OCI-LY3 (cell line): Measurements from ENCODE around the gene LARGE1.

Experiments
- H2AFZ ChIP-seq: fragments of 200-600, 300-600 bp; shearing (Covaris generic); 2 replicates; pipeline ENCODE4 v1.6.0; 2014; ENCODE audit warnings: antibody characterized with exemption, low read depth, low read length
- H3K27ac ChIP-seq: fragments of 200-600, 300-600 bp; sonication (generic); 2 replicates; pipeline ENCODE4 v1.5.1; 2014; ENCODE audit warnings: mild to moderate bottlenecking, low read length, moderate library complexity, mixed read lengths
- H3K27me3 ChIP-seq: fragments of 200-600, 300-600 bp; sonication (generic); 2 replicates; pipeline ENCODE4 v1.6.1; 2014; ENCODE audit warnings: low read depth, low read length, mixed read lengths
- H3K36me3 ChIP-seq: fragments of 200-600, 300-600 bp; sonication (generic); replicated peaks from 2 replicates; pipeline ENCODE3; 2014; ENCODE audit warnings: low read depth, low read length, mixed read lengths
- H3K4me1 ChIP-seq: fragments of 300-600, 200-600 bp; sonication (generic); 2 replicates; pipeline ENCODE4 v1.6.1; 2014; ENCODE audit warnings: low read length, mixed read lengths
- H3K4me2 ChIP-seq: fragments of 200-600, 300-600 bp; sonication (generic); 2 replicates; pipeline ENCODE4 v1.6.1; 2014; ENCODE audit warnings: low read length, mixed read lengths
- H3K4me3 ChIP-seq: fragments of 300-600, 200-600 bp; sonication (generic); 2 replicates; pipeline ENCODE4 v1.5.1; 2014; ENCODE audit warnings: antibody characterized with exemption, mild to moderate bottlenecking, low read length, moderate library complexity
- H3K79me2 ChIP-seq: fragments of 300-600, 200-600 bp; shearing (Covaris generic); 2 replicates; pipeline ENCODE4 v1.6.1; 2014; ENCODE audit warnings: mild to moderate bottlenecking, low read length, mixed read lengths
- H3K9ac ChIP-seq: fragments of 300-600, 200-600 bp; shearing (Covaris generic); 2 replicates; pipeline ENCODE4 v1.6.0; 2014; ENCODE audit warnings: mild to moderate bottlenecking, low read length, moderate library complexity
- H3K9me3 ChIP-seq: fragments of 200-600, 300-600 bp; shearing (Covaris generic); 2 replicates; pipeline ENCODE4 v1.6.1; 2014; ENCODE audit warnings: low read length, mixed read lengths; ENCODE audit not compliant: insufficient read depth
- H4K20me1 ChIP-seq: fragments of 200-600, 300-600 bp; sonication (generic); 2 replicates; pipeline ENCODE4 v1.6.1; 2016; ENCODE audit warnings: low read length, mixed read lengths; ENCODE audit not compliant: insufficient read depth
- CTCF ChIP-seq: fragments of 200-600, 300-600 bp; sonication (generic); IDR thresholded peaks from 2 replicates; pipeline ENCODE4 v1.5.1; 2014; ENCODE audit warnings: antibody characterized with exemption, low read length, low read depth
- EZH2phosphoT487 ChIP-seq: fragments of 200-600 bp; shearing (Covaris generic); IDR thresholded peaks from 2 replicates; pipeline ENCODE4 v1.6.1; 2018; ENCODE audit warnings: antibody characterized with exemption, mixed run types, low read depth

Gene LARGE1

DNA sequence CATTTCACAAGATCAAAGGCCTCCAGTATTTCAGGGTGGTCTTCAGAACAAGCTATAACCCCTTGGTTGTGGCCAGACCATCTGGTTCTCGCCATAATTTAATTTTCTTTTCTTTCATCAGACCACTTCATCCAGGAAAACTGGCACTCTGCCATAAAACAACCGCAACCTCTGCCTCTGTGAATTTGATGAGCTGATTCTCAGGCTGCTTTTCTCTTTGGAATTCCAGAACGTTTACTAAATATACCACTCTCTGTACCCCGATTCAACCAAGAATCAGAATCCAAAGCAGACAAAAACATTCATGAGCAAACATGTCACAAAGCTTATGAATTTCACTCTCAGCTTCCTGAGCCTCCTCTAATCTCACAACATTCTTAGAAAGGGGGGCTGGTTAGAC, 530.3 kb downstream of the LARGE1 start:
- no peak for TF ChIP-seq CTCF
- no peak for TF ChIP-seq EZH2phosphoT487
- H3K79me2 ChIP-seq: no peaks in the 10 kb centered on the region
- no peaks in the 10 kb centered on the region for H3K36me3 ChIP-seq
- H3K4me1 ChIP-seq: 0 out of 2 replicates have a peak, but pooled peaks cover 5% of the 10 kb centered on the region
- H3K9me3 ChIP-seq: no peaks in the 10 kb centered on the region
- H3K4me3 ChIP-seq: no peak overlapping the region
- no peak overlapping the region for H3K9ac ChIP-seq
- H4K20me1 ChIP-seq: no peaks in the 10 kb centered on the region
- no peaks in the 10 kb centered on the region for H3K27me3 ChIP-seq
- H2AFZ ChIP-seq: no peak overlapping the region
- no peak overlapping the region for H3K27ac ChIP-seq
- H3K4me2 ChIP-seq: no peak overlapping the region

- H3K4me1 ChIP-seq: 0 out of 2 replicates have a peak, but pooled peaks cover 5% of the 10 kb centered on the region
- no peak overlapping the region for H3K27ac ChIP-seq
- no peak overlapping the region for H3K9ac ChIP-seq
- no peaks in the 10 kb centered on the region for H4K20me1 ChIP-seq
- no peaks in the 10 kb centered on the region for H3K79me2 ChIP-seq
- no peak overlapping the region for H3K4me2 ChIP-seq
- TF ChIP-seq CTCF (peak; percentile 36), EZH2phosphoT487 (no peak)
- H3K36me3 ChIP-seq: peaks cover 13% of the 10 kb centered on the region
- H3K9me3 ChIP-seq: no peaks in the 10 kb centered on the region
- no peak overlapping the region for H2AFZ ChIP-seq
- no peaks in the 10 kb centered on the region for H3K27me3 ChIP-seq
- H3K4me3 ChIP-seq: no peak overlapping the region
These were observed 534.0 kb downstream of the LARGE1 start for GRCh38 chr22:33386270-33386669.

- Histone ChIP-seq H3K79me2 (no peaks in the 10 kb centered on the region), H3K27ac (no peak overlapping the region), H3K4me3 (no peak overlapping the region), H3K4me1 (0 out of 2 replicates have a peak, but pooled peaks cover 5% of the 10 kb centered on the region), H3K36me3 (peaks cover 19% of the 10 kb centered on the region), H4K20me1 (no peaks in the 10 kb centered on the region), H2AFZ (no peak overlapping the region), H3K27me3 (no peaks in the 10 kb centered on the region), H3K9me3 (no peaks in the 10 kb centered on the region), H3K9ac (no peak overlapping the region), H3K4me2 (no peak overlapping the region)
- TF ChIP-seq CTCF: no peak
- TF ChIP-seq EZH2phosphoT487: no peak
These were observed 534.7 kb downstream of the LARGE1 start for GRCh38 chr22:33385611-33386010.

DNA sequence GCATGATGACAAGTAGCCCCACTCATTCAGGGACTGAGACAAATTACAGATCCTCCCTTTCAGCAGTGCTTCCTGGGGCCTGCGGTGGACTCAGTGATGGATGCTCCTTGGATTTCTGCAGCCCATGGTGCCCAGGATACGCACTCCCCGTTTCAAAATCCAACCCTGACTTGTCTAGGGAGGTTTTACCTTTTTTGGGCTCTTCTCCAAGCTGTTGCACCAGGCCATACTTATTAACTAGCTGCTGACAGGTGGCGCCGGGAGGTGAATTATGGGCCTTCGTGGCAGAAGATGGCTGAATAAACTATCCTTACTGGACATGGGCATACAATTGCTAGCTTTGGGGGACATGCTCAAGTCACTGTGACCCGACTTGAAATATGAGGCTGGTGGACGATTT, 537.8 kb downstream of the LARGE1 start:
- H3K4me2 ChIP-seq: no peak overlapping the region
- no peak overlapping the region for H2AFZ ChIP-seq
- 0 out of 2 replicates have a peak, but pooled peaks cover 5% of the 10 kb centered on the region for H3K4me1 ChIP-seq
- no peak overlapping the region for H3K4me3 ChIP-seq
- H3K27me3 ChIP-seq: no peaks in the 10 kb centered on the region
- H3K9ac ChIP-seq: no peak overlapping the region
- no peak overlapping the region for H3K27ac ChIP-seq
- no peaks in the 10 kb centered on the region for H3K9me3 ChIP-seq
- H3K79me2 ChIP-seq: no peaks in the 10 kb centered on the region
- no peak for TF ChIP-seq CTCF
- no peak for TF ChIP-seq EZH2phosphoT487
- no peaks in the 10 kb centered on the region for H4K20me1 ChIP-seq
- H3K36me3 ChIP-seq: peaks cover 30% of the 10 kb centered on the region
